ENCODE data around the gene DPT.

DNA sequence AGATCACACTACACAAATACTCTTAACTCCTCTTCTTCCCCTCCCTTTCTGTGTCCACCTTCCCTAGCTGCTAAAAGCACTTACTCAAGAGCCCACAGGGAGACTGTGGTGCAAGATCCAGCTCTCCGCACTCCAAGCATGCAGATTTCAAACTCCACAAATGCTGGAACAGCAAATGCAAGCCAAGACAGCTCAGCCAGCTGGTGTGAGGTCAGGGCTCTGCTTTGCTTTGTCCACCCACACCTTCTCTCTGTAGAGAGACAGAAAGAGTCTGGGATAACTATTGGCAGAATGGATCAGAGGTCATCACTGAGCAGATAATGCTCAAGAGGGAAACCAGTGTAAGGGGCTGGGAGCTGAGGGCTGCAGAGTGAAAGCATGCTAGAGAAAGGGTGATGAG is 45.2 kb upstream of the DPT start:
- TF ChIP-seq, protein P1, sequence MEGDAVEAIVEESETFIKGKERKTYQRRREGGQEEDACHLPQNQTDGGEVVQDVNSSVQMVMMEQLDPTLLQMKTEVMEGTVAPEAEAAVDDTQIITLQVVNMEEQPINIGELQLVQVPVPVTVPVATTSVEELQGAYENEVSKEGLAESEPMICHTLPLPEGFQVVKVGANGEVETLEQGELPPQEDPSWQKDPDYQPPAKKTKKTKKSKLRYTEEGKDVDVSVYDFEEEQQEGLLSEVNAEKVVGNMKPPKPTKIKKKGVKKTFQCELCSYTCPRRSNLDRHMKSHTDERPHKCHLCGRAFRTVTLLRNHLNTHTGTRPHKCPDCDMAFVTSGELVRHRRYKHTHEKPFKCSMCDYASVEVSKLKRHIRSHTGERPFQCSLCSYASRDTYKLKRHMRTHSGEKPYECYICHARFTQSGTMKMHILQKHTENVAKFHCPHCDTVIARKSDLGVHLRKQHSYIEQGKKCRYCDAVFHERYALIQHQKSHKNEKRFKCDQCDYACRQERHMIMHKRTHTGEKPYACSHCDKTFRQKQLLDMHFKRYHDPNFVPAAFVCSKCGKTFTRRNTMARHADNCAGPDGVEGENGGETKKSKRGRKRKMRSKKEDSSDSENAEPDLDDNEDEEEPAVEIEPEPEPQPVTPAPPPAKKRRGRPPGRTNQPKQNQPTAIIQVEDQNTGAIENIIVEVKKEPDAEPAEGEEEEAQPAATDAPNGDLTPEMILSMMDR (IDR thresholded peaks at IDR 0.05), result no peak
- peak in 1 of 2 donors; percentile 57 for TF ChIP-seq EP300 (IDR thresholded peaks at IDR 0.05)
- no peak for TF ChIP-seq POLR2A (IDR thresholded peaks at IDR 0.05)
